GM12891 (cell line): ENCODE results near the gene MBTPS2.

ENCODE experiments used
- POLR2A ChIP-seq: IDR thresholded peaks from 2 replicates; pipeline ENCODE4 v1.6.1; 2011; ENCODE audit warnings: low read depth, low read length, control low read depth
- POLR2AphosphoS5 ChIP-seq: IDR thresholded peaks from 2 replicates; pipeline ENCODE4 v1.6.1; 2011; ENCODE audit warnings: low read depth, low read length, control low read depth
- TAF1 ChIP-seq: IDR thresholded peaks from 2 replicates; pipeline ENCODE4 v1.6.1; 2011; ENCODE audit warnings: low read depth, low read length, control low read depth

GRCh38 chrX:21843179-21843578, 3.8 kb downstream of the MBTPS2 start:
- TF ChIP-seq POLR2A: no peak
- TF ChIP-seq POLR2AphosphoS5: no peak
- TF ChIP-seq TAF1: no peak
